ENCODE data around the gene TBL3.

The TBL3 gene

DNA sequence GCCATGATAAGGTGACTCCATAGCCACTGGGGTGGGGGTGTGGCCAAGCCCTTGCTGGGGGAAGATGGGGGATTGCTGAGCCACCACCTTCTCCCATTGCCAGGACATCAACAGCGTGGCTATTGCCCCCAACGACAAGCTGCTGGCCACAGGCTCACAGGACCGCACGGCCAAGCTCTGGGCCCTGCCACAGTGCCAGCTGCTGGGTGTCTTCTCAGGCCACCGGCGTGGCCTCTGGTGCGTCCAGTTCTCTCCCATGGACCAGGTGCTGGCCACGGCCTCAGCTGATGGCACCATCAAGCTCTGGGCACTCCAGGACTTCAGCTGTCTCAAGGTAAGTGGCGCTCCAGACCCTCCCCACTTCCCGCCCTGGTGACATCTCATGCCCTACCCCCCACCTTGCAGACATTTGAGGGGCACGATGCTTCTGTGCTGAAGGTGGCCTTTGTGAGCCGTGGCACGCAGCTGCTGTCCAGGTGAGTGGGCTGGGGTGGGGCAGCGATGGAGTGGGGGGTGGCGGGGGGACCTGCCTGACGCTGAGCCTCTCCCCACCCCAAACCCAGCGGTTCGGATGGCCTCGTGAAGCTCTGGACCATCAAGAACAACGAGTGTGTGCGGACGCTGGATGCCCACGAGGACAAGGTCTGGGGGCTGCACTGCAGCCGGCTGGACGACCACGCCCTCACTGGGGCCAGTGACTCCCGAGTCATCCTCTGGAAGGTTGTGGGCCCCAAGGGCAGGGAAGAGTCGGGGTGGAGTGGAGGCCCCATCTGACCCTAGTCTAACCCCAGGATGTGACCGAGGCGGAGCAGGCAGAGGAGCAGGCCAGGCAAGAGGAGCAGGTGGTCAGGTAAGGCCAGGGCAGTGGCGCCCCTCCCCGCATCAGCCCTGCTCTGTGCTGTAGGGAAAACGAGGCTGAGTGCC is 5.4 kb downstream of the TBL3 start:
- TF ChIP-seq ZFX (IDR thresholded peaks at IDR 0.05; ENCODE audit: borderline replicate concordance), result no peak
- TF ChIP-seq, protein P1, sequence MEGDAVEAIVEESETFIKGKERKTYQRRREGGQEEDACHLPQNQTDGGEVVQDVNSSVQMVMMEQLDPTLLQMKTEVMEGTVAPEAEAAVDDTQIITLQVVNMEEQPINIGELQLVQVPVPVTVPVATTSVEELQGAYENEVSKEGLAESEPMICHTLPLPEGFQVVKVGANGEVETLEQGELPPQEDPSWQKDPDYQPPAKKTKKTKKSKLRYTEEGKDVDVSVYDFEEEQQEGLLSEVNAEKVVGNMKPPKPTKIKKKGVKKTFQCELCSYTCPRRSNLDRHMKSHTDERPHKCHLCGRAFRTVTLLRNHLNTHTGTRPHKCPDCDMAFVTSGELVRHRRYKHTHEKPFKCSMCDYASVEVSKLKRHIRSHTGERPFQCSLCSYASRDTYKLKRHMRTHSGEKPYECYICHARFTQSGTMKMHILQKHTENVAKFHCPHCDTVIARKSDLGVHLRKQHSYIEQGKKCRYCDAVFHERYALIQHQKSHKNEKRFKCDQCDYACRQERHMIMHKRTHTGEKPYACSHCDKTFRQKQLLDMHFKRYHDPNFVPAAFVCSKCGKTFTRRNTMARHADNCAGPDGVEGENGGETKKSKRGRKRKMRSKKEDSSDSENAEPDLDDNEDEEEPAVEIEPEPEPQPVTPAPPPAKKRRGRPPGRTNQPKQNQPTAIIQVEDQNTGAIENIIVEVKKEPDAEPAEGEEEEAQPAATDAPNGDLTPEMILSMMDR (IDR thresholded peaks at IDR 0.05), result no peak
- H3K27ac ChIP-seq, result peak overlapping the region; percentile 96

DNA sequence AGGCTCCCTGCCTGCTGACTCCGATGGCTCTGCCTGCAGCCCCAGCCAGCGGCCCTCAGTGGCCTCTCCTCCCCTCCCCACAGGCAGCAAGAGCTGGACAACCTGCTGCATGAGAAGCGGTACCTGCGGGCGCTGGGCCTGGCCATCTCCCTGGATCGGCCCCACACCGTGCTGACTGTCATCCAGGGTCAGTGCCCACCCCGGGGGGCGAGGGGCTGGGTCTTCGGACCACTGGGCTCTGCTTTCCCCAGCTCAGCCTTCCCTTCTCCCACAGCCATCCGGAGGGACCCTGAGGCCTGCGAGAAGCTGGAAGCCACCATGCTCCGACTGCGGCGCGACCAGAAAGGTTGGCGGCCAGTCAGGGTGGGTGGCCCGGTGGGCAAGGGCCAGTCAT is 6.0 kb downstream of the TBL3 start:
- H3K27ac ChIP-seq, result peak overlapping the region; percentile 96

DNA sequence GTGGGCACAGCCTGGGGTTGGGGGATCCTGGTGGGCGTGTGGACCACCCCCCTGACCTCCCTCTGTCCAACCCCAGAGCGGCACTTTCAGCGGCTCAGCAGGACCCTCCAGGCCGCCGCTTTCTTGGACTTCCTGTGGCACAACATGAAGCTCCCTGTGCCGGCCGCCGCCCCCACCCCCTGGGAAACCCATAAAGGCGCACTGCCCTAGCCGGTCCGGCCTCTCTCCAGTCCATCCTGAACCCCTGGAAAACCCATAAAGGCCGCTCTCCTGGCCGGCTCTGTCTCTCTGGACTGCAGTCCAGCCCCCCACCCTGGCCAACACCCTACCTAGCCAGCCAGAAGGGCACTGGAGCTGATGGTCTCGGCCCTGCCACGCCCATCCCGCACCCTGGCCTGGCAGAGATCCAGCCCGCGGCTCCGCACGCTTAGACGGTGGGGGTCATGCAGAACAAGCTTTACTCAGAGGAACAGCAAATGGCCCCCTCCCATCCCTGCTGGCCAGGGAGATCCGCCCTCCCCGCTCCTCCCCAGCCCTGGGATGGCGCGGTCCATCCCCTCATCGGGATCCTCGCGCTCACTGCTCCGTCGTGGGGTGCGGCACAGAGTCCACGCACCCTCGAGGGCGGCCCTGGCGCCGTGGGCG is 6.7 kb downstream of the TBL3 start:
- peak overlapping the region; percentile 96 for H3K27ac ChIP-seq
- TF ChIP-seq, protein P1 (IDR thresholded peaks at IDR 0.05), result no peak
- TF ChIP-seq ZFX (IDR thresholded peaks at IDR 0.05; ENCODE audit: borderline replicate concordance), result no peak

More for the DNA sequence above, 6.0 kb downstream of the TBL3 start:
- no peak for TF ChIP-seq ZFX (IDR thresholded peaks at IDR 0.05; ENCODE audit: borderline replicate concordance)
- TF ChIP-seq, protein P1 (IDR thresholded peaks at IDR 0.05), result no peak

DNA sequence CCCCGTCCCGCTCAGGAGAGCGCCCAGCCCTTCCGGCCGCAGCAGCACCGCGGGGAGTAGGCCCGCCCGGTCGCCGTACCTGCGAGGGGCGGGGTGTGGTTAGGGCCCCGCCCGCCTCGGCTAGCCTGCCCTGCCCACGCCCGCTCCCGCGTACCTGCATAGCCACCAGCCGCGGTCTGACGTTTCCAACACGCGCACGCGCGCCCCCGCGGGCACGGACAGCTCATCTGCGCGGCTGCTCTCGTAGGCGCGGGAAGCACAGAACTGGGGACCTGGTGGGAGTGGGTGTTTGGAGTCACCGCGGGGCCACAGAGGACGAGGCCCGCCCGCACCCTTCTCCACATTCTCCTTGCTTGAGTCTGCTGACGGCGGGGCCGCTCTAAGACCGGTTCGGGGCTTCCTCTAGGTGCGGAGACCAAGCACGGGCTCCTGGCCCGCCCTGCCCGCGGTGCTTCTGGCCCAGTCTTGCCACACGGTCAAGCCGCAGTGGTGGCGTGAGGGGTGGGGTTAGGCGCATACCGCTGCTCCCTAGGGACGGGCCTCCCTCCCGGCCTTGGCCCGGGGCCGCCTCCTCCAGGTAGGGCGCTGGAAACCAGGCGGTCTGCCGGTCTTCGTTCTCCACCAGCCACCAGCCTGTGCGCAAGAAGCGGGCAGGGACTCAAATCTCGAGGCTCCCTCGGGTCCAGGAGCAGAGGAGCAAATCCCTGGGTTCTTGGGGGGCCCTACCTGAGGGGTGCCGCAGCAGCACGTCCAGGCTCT is 7.6 kb downstream of the TBL3 start:
- TF ChIP-seq ZFX (IDR thresholded peaks at IDR 0.05; ENCODE audit: borderline replicate concordance), result no peak
- TF ChIP-seq, protein P1 (IDR thresholded peaks at IDR 0.05), result no peak
- H3K27ac ChIP-seq, result peak overlapping the region; percentile 96

DNA sequence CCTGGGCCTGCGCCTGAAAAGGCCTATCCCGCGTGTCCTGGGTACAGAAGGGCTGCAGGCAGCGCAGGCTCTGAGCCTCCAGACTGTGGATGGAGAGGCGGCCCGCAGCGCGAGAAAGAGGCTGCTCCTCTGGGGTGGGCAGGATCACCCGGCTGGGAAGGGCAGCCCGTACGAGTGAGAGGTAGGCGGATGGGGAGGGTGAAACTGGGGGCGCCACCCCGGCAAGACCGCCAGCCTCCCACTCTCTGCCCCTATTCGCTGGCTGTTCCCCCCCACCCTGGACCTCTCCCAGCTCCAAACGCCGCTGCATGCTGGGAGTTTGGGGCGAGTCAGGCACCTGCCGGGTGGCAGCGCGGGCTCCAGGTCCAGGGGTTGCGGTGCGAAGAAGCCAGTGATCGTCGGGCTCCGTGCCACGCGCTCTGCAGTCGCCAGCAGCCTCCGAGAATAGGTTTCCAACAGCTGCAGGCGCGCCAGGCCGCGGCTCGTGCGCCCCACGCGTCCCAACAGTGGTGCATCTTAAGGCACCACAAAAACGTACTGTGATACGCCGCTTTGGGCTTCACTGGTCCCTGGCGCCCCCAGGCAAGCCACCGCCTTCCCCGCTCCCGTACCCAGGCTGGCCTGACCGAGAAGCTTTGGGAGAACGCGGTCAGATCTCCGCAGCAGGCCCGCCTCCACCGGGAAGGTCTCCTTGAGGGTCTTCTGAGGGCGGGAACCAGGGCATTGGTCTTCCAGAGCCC is 8.3 kb downstream of the TBL3 start:
- H3K27ac ChIP-seq, result peak overlapping the region; percentile 96
- TF ChIP-seq, protein P1 (IDR thresholded peaks at IDR 0.05), result no peak
- no peak for TF ChIP-seq ZFX (IDR thresholded peaks at IDR 0.05; ENCODE audit: borderline replicate concordance)

DNA sequence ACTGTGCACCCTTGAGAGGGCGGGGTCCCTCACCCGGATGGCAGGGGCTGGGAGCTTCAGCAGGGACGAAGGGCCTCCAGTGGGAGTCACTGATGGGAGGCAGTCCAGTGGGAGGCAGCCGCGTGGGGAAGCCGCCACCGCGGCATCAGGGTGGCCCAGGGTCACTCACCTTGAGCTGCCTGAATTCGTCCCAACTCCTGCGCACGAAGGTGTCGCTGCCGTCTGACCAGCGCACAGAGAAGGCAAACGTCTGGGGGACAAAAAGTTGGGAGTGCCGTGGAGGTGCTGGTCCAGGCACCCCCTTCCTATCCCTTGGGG is 8.9 kb downstream of the TBL3 start:
- peak overlapping the region; percentile 96 for H3K27ac ChIP-seq
- TF ChIP-seq ZFX (IDR thresholded peaks at IDR 0.05; ENCODE audit: borderline replicate concordance), result no peak
- TF ChIP-seq, protein P1 (IDR thresholded peaks at IDR 0.05), result no peak
